HL-60/S4 (cell line): Measurements from ENCODE around the gene GPR176.

Source experiments
- in situ Hi-C: fragments of 300-500 bp; cut with MboI; formaldehyde crosslinking; loops from 2 replicates; pipeline ENCODE4 v1.14.3; 2022; ENCODE audit warnings: low sequenced_read_pairs

The GPR176 gene

DNA sequence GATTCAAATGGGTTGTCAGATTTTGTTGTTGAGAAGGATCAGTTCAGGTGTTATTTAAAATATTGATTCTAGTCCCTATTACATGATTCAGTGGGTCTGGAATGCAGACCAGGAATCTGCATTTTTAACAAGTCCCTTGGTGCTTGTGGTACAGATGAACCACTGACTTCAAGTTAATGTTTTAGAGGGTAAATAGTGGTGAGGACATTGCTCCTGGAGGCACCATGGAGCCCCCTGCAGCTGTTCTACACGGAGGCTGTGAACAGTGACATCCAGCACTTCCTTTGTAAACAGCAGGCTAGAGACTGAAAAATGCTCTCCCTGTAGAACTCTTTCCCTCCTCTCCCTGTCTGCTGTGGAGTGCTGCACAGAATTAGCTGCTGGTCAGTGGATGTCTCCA, 132.6 kb downstream of the GPR176 start:
- in situ Hi-C loops, result loop anchor here (25.0 kb wide), 1 partner anchor 475 kb away; no protein-coding TSS in a partner anchor

DNA sequence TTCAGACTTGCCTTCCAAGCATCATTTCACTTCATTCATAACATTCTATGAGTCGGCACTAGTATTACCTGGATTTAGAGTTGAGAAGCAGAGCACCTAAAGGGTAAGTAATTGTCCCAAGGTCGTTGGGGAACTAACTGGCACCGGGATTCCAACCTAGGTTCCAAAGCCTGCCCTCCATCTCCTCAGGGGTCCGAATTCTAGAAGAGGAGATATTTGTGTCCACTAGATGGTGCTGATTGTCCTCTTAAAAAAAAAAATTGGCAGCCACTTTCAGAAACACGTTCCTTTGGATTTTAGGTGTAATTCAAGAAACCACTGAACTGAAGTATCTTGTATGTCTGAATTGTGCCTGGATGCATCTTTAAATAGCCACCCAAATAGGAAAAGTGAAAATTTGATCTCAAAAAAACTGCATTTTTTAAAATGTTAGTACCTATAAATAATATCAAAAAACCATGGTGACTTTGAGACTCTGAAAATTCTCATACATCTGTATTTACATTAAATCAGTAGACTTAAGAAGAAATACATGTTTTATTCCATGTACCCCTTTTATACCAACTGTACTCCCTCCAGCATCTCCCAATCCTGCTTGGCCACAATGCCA, 133.5 kb downstream of the GPR176 start:
- in situ Hi-C loops, result loop anchor here (25.0 kb wide), 1 partner anchor 476 kb away; no protein-coding TSS in a partner anchor

DNA sequence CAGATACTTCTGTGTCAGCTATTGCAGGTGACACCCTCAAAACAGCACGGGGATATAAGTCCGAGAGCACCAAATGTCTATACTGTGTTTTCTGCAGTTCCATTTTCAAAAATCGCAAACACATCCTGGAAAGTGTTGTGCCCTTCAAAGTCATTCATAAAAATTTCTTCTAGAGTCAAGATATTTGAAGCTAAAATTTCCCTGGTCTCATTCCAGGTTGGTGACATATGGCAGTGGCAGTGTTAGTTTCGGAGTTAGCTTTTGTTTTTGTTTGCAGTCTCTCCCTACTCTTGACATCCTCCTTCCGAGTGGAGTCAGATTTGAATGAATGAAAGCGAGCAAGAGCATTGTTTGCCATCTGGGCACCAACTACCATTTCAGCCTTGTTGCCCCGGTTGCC, 134.2 kb downstream of the GPR176 start:
- in situ Hi-C loops, result loop anchor here (25.0 kb wide), 1 partner anchor 476 kb away; no protein-coding TSS in a partner anchor

DNA sequence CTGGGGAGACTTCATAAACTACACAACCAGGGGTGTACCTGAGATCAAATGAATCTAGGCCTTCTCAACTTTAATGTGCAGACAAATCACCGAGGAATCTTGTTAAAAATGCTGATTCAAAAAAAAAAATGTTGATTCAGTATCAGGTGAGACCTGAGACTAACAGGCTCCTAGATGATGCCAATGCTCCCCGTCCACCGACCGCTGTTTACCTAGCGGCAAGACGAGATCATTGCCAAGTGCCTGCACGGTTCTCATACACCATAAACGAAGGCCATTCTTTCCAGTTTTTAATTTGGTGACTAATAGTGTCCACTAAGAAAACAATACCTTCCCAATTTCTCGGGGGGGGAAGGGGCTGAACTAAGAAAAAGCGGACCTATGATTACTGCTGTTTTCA, 134.9 kb downstream of the GPR176 start:
- in situ Hi-C loops, result loop anchor here (25.0 kb wide), 1 partner anchor 477 kb away; no protein-coding TSS in a partner anchor

DNA sequence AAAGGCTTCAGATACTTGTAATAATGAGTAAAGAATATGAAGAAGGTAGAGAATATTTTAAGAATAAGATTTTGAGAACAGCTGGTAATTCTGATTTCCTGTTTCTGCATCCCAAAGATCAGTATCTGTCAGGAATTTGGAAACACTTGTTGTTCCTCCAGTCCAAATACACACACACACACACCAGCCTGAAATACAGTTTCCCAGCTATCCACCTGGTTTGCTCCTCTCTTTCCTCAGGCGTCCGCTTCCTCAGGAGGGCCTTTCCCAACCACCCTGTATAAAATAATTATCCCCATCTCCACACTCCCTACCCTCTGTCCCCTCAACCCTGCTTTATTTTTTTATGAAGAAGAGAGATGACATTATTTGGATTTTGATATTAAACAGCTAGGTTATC, 135.4 kb downstream of the GPR176 start:
- in situ Hi-C loops, result loop anchor here (25.0 kb wide), 1 partner anchor 478 kb away; no protein-coding TSS in a partner anchor

DNA sequence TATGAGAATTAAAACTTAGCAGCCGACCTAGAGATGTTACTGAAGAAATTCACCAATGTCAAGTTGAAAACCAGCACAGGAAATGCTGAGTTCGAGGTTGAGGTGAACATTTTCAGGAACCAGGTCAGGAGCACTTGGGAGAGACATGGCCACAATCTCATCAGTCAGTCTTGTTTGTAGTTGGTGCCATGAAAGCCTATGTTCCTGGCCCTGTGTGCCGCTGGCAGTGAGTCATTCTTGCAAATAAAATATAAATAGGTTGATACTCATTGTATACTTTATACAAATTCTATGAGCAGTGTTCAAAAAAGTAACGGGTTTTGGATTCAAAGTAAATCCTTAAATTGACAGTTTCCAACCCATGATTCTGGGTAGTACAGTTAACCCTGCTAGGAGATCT, 135.9 kb downstream of the GPR176 start:
- in situ Hi-C loops, result loop anchor here (25.0 kb wide), 1 partner anchor 478 kb away; no protein-coding TSS in a partner anchor

DNA sequence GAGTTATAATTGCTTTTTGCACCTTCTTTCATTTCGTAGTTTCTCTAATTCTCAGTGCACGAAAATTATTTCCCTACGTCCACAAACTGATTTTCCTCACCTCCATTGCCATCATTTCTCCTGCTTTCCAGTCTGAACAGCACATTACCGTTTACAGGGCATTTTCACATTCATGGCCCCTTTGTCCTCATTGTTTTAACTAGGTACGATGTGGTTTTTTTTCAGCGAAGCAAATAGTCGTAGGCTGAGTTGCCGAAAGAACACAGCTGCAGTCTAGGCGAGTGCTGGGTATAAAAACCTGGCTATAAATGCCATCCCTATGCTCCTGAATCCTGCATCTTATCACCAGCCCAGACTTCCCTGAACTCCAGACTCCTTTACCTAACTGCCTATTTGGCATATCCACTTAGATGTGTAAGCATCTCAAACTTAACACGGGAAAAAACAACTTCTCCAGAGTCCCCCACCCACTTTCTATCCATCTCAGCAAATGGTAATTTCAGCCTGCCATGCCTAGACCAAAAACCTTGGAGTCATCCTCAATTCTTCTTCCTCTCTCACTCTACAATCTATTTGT, 136.7 kb downstream of the GPR176 start:
- in situ Hi-C loops, result loop anchor here (25.0 kb wide), 1 partner anchor 479 kb away; no protein-coding TSS in a partner anchor

DNA sequence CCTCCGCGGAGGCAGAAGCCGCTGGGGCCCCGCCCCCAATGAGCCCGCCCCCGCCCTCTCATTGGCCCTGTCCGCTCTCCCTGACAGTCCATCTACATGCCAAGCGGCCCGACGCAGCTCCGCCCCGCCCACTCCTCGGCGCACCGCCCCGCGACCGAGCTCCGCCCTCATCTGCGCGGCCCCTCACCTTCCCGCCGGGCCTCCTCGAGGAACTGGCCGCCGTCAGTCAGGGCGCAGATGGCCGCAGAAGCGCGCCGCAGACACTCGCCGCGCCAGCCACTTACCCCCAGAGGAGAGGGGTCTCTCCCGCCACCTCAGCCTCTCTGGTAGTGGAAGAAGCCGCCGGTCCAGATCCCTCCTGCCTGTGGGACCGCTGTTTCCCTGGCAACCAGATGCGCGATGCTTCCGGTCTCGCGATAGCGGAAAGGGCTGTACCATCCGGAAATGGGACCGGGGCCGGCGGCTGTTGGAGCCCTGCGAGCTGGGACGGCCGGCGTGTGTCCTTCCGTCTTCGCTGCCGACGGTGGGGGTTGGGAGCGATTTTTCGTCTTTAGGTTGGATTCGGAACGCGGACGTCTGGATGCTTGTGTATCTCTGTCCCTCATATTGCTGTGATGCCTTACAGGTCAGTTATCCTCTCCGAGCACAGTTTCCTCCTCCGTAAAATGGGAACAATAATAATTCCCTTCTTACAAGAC, 137.5 kb downstream of the GPR176 start, which contains the start of gene FSIP1:
TSS of gene FSIP1 (minus strand) at position 401 of the 698 bp plus-strand sequence. CDS start 6,317 bp downstream, outside the sequence.
- in situ Hi-C loops, result loop anchor here (25.0 kb wide), 1 partner anchor 480 kb away; no protein-coding TSS in a partner anchor

DNA sequence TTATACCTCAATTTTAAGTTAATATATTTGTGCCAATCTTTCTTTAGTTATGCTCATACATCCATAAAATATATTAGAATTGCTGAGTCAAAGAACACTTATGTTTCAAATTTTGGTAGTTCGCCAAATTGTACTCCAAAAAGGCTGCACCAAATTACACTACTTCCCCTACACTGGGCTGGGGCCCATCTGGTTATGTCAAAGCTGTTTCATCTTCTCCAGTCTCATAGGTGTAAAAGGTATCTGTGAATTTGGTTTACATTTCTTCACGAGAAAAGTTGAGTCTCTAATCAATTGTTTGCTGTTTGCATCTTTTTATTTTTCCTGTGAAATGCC, 138.1 kb downstream of the GPR176 start:
- in situ Hi-C loops, result loop anchor here (25.0 kb wide), 1 partner anchor 480 kb away; no protein-coding TSS in a partner anchor

DNA sequence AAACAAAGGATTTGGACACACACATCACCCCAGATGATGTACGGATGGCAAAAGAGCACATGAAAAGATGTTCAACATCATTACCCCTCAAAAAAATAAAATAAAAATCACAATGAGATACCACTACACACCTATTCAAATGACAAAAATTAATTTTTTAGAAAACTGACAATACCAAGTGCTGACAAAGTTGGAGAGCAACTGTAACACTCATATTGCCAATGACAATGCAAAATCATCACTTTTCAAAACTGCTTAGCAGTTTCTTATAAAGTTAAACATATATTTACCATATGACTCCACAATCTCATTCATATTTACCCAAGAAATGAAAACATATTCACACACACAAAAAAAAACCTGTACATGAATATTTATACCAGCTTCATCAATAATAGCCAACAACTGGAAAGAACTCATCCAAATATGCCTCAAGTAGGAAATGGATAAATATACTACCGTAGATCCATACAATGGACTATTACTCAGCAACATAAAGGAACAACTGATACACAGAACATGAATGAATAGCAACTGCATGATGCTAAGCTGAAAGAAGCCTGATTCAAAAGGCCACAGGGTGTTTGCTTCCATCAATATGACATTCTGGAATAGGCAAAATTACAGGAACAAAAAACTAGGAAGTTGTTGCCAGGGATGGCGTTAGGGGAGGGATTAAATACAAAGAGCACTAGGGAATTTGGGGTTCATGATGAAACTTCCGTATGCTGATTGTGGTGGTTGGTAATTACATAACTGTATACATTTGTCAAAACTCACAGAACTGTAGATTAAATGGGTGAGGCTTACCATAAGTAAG, 138.7 kb downstream of the GPR176 start:
- in situ Hi-C loops, result loop anchor here (25.0 kb wide), 1 partner anchor 481 kb away; no protein-coding TSS in a partner anchor

DNA sequence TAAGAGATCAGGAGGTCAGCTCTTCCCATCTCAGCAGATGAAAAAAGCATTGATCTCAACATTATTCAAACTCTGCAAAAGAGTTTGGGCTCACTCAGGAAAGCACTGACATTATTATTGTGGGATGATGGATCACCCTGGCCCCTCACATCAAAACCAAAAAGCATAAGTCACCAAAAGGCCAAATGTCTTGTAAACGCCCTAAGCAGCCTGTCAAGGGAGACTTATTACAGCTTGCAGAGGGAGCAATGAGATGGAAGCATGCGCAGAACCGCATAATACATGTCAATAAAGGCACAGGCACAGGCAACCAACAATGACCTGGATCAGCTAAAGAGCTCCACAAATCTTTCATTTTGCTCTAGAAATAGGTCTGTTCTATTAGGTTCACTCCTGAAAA, 142.0 kb downstream of the GPR176 start:
- in situ Hi-C loops, result loop anchor here (25.0 kb wide), 1 partner anchor 484 kb away; no protein-coding TSS in a partner anchor

DNA sequence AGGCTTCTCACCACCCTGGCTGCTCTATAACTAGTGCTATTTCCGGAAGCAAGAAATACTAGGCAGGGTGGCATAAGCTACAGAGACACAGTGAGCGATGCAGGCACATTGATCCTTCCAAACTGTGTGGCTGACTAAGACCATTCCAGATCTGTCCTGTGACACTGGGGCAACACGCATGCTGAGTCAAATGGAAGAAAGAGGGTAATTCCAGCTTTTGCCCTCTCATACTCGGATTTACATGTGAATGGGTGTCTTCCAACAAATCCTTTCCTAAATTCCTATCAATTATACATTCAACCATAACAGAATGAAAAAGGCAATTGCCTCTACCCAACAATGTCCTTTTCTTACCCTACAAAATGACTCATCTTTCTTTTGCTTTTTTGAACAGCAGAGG, 142.6 kb downstream of the GPR176 start:
- in situ Hi-C loops, result loop anchor here (25.0 kb wide), 1 partner anchor 485 kb away; no protein-coding TSS in a partner anchor

DNA sequence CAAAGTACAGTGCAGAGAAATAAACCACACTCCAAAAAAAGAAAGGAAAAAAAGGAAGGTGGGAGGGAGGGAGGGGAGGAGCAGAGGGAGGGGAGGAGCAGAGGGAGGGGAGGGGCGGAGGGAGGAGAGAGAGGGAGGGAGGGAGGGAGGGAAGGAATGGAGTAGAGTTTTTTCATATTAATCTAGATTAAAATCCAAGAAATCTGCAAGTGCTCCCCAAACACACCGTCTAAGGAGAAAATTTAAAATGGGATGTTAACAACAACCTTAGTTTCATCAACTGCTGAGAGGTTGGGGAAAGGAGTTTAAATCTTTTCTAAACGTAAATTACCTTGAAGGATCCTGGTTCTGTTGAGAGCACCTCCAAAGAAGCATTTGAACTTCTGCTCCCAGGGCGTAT, 144.0 kb downstream of the GPR176 start:
- in situ Hi-C loops, result loop anchor here (25.0 kb wide), 1 partner anchor 486 kb away; no protein-coding TSS in a partner anchor

DNA sequence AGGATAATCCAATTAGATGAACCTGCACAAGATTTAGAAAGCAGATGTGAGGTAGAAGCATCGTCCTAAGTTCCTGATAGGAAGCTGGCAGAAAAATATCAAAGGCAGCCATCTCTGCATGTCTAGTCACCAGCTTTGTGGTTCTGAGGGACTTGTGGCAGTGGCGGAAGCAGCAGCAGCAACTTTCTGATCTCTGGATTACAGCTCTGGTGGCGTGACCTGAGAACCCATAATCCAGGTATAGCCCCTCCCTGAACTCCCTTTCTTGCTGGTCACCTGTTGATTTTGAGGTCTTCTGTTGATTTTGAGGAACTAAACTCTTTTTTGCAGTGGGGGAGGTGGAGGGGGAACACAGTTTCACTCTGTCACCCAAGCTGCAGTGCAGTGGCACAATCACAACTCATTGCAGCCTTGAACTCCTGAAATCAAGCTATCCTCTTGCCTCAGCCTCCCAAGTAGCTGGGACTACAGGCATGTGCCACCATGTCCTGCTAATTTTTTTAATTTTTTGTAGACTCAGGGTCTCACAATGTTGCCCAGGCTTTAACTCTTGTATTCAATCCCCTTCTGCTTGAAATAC, 145.3 kb downstream of the GPR176 start:
- in situ Hi-C loops, result loop anchor here (25.0 kb wide), 1 partner anchor 488 kb away; no protein-coding TSS in a partner anchor

DNA sequence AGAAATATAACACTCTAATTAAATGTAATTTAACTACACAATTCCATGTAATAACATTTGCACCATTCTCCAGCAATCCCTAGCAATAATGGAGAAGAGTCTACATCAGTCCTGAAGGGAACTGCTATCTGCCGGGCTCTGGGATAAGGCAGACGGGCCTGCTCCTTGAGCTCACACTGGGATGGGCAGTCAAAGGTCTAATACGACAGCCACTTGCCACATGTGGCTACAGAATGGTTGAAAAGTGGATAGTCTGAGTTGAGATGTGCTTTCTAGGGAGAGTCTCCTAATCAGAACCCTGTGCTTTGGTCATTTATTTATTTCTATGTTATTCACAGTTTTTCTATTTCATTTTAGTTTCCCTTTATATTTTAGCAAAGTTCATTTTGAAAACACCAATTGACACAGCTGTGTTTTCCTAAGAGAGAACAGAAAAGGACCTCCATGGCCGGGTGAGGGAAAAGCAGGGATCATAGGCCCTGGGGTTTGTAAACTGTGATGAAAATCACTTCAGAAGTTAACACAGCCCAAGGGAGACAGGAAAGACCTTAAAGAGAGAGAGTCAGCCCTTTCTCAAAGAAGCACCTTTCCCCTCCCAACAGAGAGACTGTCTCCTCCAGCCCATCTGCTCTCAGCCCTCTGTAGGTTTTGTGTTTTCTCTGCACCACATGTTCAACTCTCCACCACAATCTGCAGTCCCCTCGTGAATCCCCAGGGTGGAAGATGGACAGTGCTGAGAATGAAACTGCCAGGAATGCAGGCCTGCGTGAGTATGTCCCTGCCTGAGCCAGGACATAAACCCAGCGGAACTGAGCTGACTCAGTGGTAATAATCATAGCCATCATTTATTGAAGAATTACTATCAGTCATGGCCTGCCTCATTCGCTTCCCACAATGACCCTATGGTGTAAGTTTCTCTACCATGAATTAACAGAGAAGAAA, 149.0 kb downstream of the GPR176 start:
- in situ Hi-C loops, result no loop called here

DNA sequence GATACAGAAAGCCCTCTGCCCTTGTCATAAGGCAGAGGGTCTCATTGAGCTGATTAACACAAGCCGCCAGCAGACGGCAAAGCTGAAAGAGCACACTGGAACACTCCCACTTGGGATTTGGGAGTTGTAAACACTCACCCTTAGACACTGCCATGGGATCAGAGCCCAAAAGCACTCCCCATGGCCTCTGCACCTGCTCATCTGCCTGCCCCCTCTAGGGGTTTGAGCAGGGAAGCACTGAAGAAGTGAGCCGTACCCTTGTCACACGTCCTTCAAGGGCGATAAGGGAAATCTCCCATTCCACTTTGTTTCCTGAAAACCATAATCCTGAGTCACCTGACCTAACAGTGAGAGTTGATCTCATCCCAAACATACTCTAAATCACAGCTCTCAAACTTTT, 152.1 kb downstream of the GPR176 start:
- in situ Hi-C loops, result no loop called here

DNA sequence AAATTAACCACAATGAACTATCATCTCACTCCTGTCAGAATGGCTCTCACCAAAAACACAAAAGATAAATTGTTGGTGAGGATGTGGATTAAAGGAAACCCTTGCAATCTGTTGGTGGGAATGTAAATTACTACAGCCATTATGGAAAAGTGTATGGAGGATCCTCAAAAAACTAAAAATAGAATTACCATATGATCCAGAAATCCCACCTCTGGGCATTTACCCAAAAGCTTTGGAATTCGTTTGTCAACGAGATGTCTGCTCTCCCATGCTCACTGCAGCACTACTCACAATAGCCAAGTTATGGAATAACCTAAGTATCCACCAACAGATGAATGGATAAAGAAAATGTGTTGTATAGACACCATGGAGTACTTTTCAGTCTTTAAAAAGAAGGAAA, 159.1 kb downstream of the GPR176 start:
- in situ Hi-C loops, result no loop called here

DNA sequence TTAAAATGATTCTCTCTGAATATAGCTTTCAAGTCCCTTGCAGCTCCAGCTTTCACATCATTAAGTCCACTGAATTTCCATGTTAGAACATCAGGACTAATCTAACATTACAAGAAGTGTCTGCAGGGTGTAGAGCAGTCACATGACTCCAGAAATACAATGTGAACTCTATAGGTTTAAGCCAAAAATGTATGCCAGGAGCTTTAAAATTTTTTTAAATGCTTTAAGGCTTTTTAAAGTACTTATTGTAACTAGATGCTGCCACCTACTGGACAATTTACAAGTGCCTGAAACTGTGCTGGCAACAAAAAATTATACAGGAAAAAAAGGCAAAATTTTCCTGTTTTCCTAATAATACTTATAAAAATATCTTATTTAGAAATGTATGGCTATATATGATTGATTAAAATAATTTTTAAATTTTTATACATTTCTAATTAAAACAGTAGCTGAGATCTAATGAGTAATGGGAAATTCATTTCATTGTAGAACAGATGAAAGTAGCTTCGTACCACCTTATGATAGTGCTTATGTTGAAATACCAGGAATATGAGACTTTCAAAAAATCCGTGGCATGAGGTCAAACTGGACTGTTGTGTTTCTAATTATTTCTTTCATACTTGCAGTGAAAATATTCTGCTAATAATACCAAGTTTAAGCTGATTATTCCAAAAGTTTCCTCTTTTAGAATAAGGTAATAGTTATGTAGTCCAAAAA, 163.1 kb downstream of the GPR176 start:
- in situ Hi-C loops, result no loop called here
